ENCODE results near the gene PPA2. TPM values are rescaled to one million over a fixed set of nuclear protein-coding genes. Genes with fewer than 3 reads are reported as not detected.

Gene PPA2
- total RNA-seq, 1 experiment from 2014 or later = 98.5 TPM

- ATAC-seq (no peak), DNase-seq (ENCODE audit: low read depth, low spot score) (no peak)
- BruUV-seq (replicated peaks) = no TSS peak
- H3K27me3 ChIP-seq (ENCODE audit: insufficient read depth, low read length) = no peaks in the 10 kb centered on the region
- no peak overlapping the region for H2AFZ ChIP-seq (ENCODE audit: low read depth, low read length, poor library complexity, severe bottlenecking)
- ChIA-PET RAD21 (ENCODE audit: low non-redundant PET in 1 of 2, low total read pairs in 2 of 2, uncharacterized antibody in 2 of 2, unreplicated experiment in 2 of 2) (no interaction called here), POLR2A (no interaction called here), CTCF (no interaction called here)
- H3K36me3 ChIP-seq (ENCODE audit: control insufficient read depth in 1 of 2, insufficient read depth in 2 of 2, low read length in 2 of 2) = no peaks in the 10 kb centered on the region
- H3K27ac ChIP-seq (ENCODE audit: low read depth, low read length) = no peak overlapping the region
- H3K9ac ChIP-seq (ENCODE audit: low read length) = no peak overlapping the region
- H3K9me3 ChIP-seq (ENCODE audit: control insufficient read depth in 1 of 2, insufficient read depth in 1 of 2, low read depth in 1 of 2, low read length in 2 of 2) = no peaks in the 10 kb centered on the region
- H3K4me2 ChIP-seq (ENCODE audit: low read length) = no peak overlapping the region
- no peaks in the 10 kb centered on the region for H3K9me2 ChIP-seq (ENCODE audit: insufficient read depth)
- intact Hi-C loops (cut with micrococcal nuclease) = no loop called here
- H3K4me3 ChIP-seq (replicated peaks in 1 of 2; ENCODE audit: low read depth in 1 of 2, low read length in 2 of 2) = no peak overlapping the region
- no peaks in the 10 kb centered on the region for H4K20me1 ChIP-seq (ENCODE audit: insufficient read depth)
- H3K4me1 ChIP-seq (ENCODE audit: control insufficient read depth in 1 of 2, insufficient read depth in 2 of 2, low read length in 2 of 2) = no peaks in the 10 kb centered on the region
- TF ChIP-seq REST (IDR thresholded peaks at IDR 0.05; ENCODE audit: low read depth) = no peak
- no peak for TF ChIP-seq POLR2AphosphoS5 (IDR thresholded peaks at IDR 0.05; ENCODE audit: low read depth, low read length)
- TF ChIP-seq JUND (IDR thresholded peaks at IDR 0.05) = no peak
- no peak for TF ChIP-seq ELF1 (IDR thresholded peaks at IDR 0.05; ENCODE audit: borderline replicate concordance, low read depth)
- TF ChIP-seq MAX (IDR thresholded peaks at IDR 0.05) = no peak
- no peak for TF ChIP-seq CEBPB (IDR thresholded peaks at IDR 0.05; ENCODE audit: low read depth)
- TF ChIP-seq RAD21 (IDR thresholded peaks at IDR 0.05; ENCODE audit: low read depth) = no peak
- TF ChIP-seq ZBTB33 (IDR thresholded peaks at IDR 0.05; ENCODE audit: extremely low read depth, insufficient replicate concordance, low read length) = no peak
- TF ChIP-seq ZFX (IDR thresholded peaks at IDR 0.05) = no peak
- no peak for TF ChIP-seq SIN3A (IDR thresholded peaks at IDR 0.05; ENCODE audit: low read depth)
- TF ChIP-seq YY1 (IDR thresholded peaks at IDR 0.05; ENCODE audit: extremely low read depth, insufficient replicate concordance, low read depth, low read length) = no peak
- no peak for TF ChIP-seq SRF (IDR thresholded peaks at IDR 0.05; ENCODE audit: low read depth)
- TF ChIP-seq EGR1 (IDR thresholded peaks at IDR 0.05; ENCODE audit: low read depth) = no peak
- no peak for TF ChIP-seq FOSL1 (IDR thresholded peaks at IDR 0.05; ENCODE audit: low read depth)
- no peak for TF ChIP-seq EZH2phosphoT487 (IDR thresholded peaks at IDR 0.05; ENCODE audit: borderline replicate concordance)
- no peak for TF ChIP-seq TCF7L2 (IDR thresholded peaks at IDR 0.05; ENCODE audit: borderline replicate concordance, extremely low read depth, insufficient read depth, insufficient read length)
- no peak for TF ChIP-seq ATF3 (IDR thresholded peaks at IDR 0.05)
- no peak for TF ChIP-seq CTCF (IDR thresholded peaks at IDR 0.05 in 2 of 3, conservative IDR thresholded peaks at IDR 0.05 in 1 of 3; ENCODE audit: borderline replicate concordance in 1 of 3, insufficient read depth in 1 of 3, low read depth in 2 of 3, low read length in 2 of 3)
- TF ChIP-seq SP1 (IDR thresholded peaks at IDR 0.05; ENCODE audit: low read depth) = no peak
- no peak for TF ChIP-seq ZNF274 (IDR thresholded peaks at IDR 0.05; ENCODE audit: low read depth, low read length)
- H3K79me2 ChIP-seq (ENCODE audit: insufficient read depth, low read length) = no peaks in the 10 kb centered on the region
Measured at GRCh38 chr4:105344141-105344540, 129.7 kb downstream of the PPA2 start.

Measured in HCT116 (cell line).